Uterus (tissue), 2 donors: ENCODE measurements around the gene GTF3C2.

Source experiments
- POLR2A ChIP-seq, 2 donors: fragments of 450-650 bp; IDR thresholded peaks; one replicate each; pipeline ENCODE4 v1.6.1; 2016; ENCODE audit warnings: antibody characterized with exemption in 2 of 2, mild to moderate bottlenecking in 1 of 2, moderate library complexity in 1 of 2
- TF ChIP-seq, protein P1 (sequence below), 4 experiments: fragments of 200-600 bp in 2 of 4; fragments of 450-650 bp in 2 of 4; sonication (generic) in 2 of 4; IDR thresholded peaks; one replicate each; pipeline ENCODE4 v1.5.1; 2016 to 2019; ENCODE audit warnings: antibody characterized with exemption in 4 of 4, mild to moderate bottlenecking in 2 of 4, moderate library complexity in 1 of 4

DNA sequence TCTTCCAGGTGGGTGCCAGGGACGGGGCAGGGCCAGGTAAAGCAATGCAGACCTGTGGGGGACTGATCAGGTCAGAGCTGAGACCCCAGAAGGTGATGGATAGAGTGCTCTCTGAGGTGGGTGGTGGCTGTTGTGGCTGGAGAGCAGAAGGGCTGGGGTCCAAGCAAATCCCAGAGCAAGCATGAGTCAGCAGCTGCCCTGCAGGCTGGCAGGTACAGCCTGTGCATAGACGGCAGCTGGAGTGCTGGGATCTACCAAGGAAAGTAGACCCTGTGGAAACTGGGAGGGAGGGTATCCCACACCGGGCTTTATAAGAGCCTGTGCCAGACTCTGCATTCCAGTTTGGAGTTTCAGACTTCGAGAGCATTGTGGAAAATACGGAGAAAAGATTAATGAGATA, 73.7 kb downstream of the GTF3C2 start:
- TF ChIP-seq, protein P1, sequence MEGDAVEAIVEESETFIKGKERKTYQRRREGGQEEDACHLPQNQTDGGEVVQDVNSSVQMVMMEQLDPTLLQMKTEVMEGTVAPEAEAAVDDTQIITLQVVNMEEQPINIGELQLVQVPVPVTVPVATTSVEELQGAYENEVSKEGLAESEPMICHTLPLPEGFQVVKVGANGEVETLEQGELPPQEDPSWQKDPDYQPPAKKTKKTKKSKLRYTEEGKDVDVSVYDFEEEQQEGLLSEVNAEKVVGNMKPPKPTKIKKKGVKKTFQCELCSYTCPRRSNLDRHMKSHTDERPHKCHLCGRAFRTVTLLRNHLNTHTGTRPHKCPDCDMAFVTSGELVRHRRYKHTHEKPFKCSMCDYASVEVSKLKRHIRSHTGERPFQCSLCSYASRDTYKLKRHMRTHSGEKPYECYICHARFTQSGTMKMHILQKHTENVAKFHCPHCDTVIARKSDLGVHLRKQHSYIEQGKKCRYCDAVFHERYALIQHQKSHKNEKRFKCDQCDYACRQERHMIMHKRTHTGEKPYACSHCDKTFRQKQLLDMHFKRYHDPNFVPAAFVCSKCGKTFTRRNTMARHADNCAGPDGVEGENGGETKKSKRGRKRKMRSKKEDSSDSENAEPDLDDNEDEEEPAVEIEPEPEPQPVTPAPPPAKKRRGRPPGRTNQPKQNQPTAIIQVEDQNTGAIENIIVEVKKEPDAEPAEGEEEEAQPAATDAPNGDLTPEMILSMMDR (IDR thresholded peaks at IDR 0.05), result no peak
- TF ChIP-seq POLR2A (IDR thresholded peaks at IDR 0.05), result no peak
